Loucy (cell line): ENCODE results near the gene SBF2.

Source experiments
- H2AFZ ChIP-seq: fragments of 200-600 bp; sonication (generic); 2 replicates; pipeline ENCODE4 v1.6.0; 2016; ENCODE audit warnings: antibody characterized with exemption, mild to moderate bottlenecking, low read length, moderate library complexity
- H3F3A ChIP-seq: fragments of 200-600 bp; 2 replicates; pipeline ENCODE4 v1.6.0; 2016; ENCODE audit warnings: antibody characterized with exemption, low read depth, mild to moderate bottlenecking
- H3K27me3 ChIP-seq: fragments of 200-600 bp; sonication (generic); 2 replicates; pipeline ENCODE4 v1.6.1; 2014; ENCODE audit warnings: low read length, mild to moderate bottlenecking; ENCODE audit not compliant: insufficient read depth, poor library complexity, severe bottlenecking
- H3K36me3 ChIP-seq: fragments of 200-600 bp; sonication (generic); 2 replicates; pipeline ENCODE4 v1.6.1; 2016; ENCODE audit warnings: low read length; ENCODE audit not compliant: insufficient read depth
- H3K4me1 ChIP-seq: fragments of 200-600 bp; sonication (generic); 2 replicates; pipeline ENCODE4 v1.5.1; 2014; ENCODE audit warnings: low read length, mild to moderate bottlenecking; ENCODE audit not compliant: insufficient read depth, poor library complexity, severe bottlenecking
- H3K4me2 ChIP-seq: fragments of 200-600 bp; sonication (generic); 2 replicates; pipeline ENCODE4 v1.6.0; 2014; ENCODE audit warnings: antibody characterized with exemption, low read length, low read depth, mild to moderate bottlenecking; ENCODE audit not compliant: poor library complexity, severe bottlenecking
- H3K4me3 ChIP-seq: fragments of 200-600 bp; sonication (generic); 2 replicates; pipeline ENCODE4 v1.5.1; 2014; ENCODE audit warnings: low read length, mild to moderate bottlenecking, mixed read lengths; ENCODE audit not compliant: poor library complexity, severe bottlenecking
- H3K79me2 ChIP-seq: fragments of 200-600 bp; sonication (generic); 2 replicates; pipeline ENCODE4 v1.6.1; 2014; ENCODE audit warnings: low read length; ENCODE audit not compliant: insufficient read depth
- H3K9ac ChIP-seq: fragments of 200-600 bp; sonication (generic); 2 replicates; pipeline ENCODE4 v1.6.0; 2014; ENCODE audit warnings: mild to moderate bottlenecking, low read depth, low read length, moderate library complexity; ENCODE audit not compliant: poor library complexity, severe bottlenecking
- H3K9me2 ChIP-seq: fragments of 200-600 bp; sonication (generic); replicated peaks from 2 replicates; pipeline ENCODE4 v1.6.1; 2016; ENCODE audit warnings: low read depth, low read length, mixed read lengths
- H3K9me3 ChIP-seq: fragments of 200-600 bp; sonication (generic); 2 replicates; pipeline ENCODE4 v1.6.1; 2014; ENCODE audit warnings: mild to moderate bottlenecking, antibody characterized with exemption, low read length, low read depth; ENCODE audit not compliant: insufficient read depth
- H4K20me1 ChIP-seq: fragments of 200-600 bp; sonication (generic); 2 replicates; pipeline ENCODE4 v1.6.0; 2014; ENCODE audit warnings: antibody characterized with exemption, low read length, mild to moderate bottlenecking; ENCODE audit not compliant: insufficient read depth, poor library complexity, severe bottlenecking
- EZH2phosphoT487 ChIP-seq: fragments of 200-600 bp; IDR thresholded peaks from 2 replicates; pipeline ENCODE4 v1.6.1; 2018; ENCODE audit warnings: antibody characterized with exemption, mild to moderate bottlenecking, moderate library complexity, borderline replicate concordance
- TF ChIP-seq, protein P1 (sequence below): fragments of 200-600 bp; sonication (generic); conservative IDR thresholded peaks from 2 replicates; pipeline ENCODE4 v1.5.1; 2014; ENCODE audit warnings: mild to moderate bottlenecking, antibody characterized with exemption, low read length

The SBF2 gene

DNA sequence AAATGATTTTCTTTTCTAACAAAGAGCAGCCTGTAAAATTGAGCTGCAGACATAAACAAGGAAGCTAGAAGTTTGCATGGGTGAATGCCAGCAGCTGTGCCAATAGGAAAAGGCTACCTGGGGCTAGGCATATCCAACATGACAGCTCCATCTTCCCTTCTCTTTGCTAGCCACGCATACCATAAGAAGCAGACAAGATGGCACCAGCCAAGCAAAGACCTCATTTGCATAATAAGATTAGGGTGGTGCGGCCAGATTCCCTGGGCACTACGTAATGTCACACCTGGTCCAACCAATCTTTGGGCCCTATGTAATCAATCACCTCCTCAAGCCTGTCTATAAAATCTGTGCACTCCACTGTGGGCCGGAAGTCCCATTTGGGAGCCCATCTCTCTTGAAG, 521.8 kb downstream of the SBF2 start:
- TF ChIP-seq EZH2phosphoT487: no peak
- TF ChIP-seq, protein P1, sequence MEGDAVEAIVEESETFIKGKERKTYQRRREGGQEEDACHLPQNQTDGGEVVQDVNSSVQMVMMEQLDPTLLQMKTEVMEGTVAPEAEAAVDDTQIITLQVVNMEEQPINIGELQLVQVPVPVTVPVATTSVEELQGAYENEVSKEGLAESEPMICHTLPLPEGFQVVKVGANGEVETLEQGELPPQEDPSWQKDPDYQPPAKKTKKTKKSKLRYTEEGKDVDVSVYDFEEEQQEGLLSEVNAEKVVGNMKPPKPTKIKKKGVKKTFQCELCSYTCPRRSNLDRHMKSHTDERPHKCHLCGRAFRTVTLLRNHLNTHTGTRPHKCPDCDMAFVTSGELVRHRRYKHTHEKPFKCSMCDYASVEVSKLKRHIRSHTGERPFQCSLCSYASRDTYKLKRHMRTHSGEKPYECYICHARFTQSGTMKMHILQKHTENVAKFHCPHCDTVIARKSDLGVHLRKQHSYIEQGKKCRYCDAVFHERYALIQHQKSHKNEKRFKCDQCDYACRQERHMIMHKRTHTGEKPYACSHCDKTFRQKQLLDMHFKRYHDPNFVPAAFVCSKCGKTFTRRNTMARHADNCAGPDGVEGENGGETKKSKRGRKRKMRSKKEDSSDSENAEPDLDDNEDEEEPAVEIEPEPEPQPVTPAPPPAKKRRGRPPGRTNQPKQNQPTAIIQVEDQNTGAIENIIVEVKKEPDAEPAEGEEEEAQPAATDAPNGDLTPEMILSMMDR: no peak
- H3K9me2 ChIP-seq: no peaks in the 10 kb centered on the region
- H3K9ac ChIP-seq: no peak overlapping the region
- no peaks in the 10 kb centered on the region for H3F3A ChIP-seq
- no peak overlapping the region for H3K4me2 ChIP-seq
- H3K4me1 ChIP-seq: no peaks in the 10 kb centered on the region
- no peaks in the 10 kb centered on the region for H3K9me3 ChIP-seq
- no peaks in the 10 kb centered on the region for H3K36me3 ChIP-seq
- H3K4me3 ChIP-seq: no peak overlapping the region
- H3K27me3 ChIP-seq: no peaks in the 10 kb centered on the region
- no peak overlapping the region for H2AFZ ChIP-seq
- H3K79me2 ChIP-seq: no peaks in the 10 kb centered on the region
- no peaks in the 10 kb centered on the region for H4K20me1 ChIP-seq

DNA sequence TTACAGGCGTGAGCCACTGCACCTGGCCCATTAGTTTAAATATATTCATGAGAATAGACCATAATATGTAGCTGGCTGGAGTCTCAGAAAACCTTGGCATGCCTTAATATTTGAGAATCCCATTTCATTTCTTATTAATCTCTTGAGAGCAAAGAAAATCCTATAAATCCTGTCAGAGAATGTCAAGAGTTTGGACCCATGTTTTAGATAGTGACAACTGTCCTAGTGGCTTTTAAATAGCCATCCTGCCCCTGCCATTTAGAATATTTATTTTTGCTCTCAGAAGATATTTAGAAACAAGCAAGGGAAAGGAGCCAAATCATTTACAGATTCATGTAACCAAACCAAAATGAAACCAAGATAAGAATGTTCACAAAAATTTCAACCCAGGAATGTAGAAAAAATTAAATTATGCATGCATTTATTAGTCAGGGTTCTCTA, 522.9 kb downstream of the SBF2 start:
- Histone ChIP-seq H2AFZ (no peak overlapping the region), H3K79me2 (no peaks in the 10 kb centered on the region), H3F3A (no peaks in the 10 kb centered on the region), H3K4me1 (peaks cover 1% of the 10 kb centered on the region), H3K9me2 (no peaks in the 10 kb centered on the region), H3K9me3 (no peaks in the 10 kb centered on the region), H3K27me3 (no peaks in the 10 kb centered on the region), H3K4me2 (no peak overlapping the region), H4K20me1 (no peaks in the 10 kb centered on the region), H3K4me3 (no peak overlapping the region), H3K36me3 (no peaks in the 10 kb centered on the region), H3K9ac (no peak overlapping the region)
- TF ChIP-seq EZH2phosphoT487: no peak
- TF ChIP-seq, protein P1: no peak

DNA sequence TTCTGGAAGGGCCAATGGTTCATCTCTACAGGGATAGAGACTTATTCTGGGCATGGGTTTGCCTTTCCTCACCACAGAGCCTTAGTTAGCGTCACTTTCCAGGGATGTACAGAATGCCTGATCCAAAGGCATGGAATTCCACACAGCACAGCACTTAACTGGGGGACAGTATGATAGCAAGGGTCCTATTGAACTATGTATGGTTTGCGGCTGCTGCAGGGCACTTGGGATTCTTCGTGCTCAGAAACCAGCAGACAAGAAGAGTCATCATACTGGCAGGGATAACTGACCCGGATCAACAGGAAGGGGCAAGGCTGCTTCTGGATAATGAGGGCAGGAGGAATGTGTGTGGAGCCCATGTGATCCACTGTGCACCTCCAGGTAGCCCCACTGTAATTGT, 524.4 kb downstream of the SBF2 start:
- Histone ChIP-seq H3K36me3 (no peaks in the 10 kb centered on the region), H3K4me2 (no peak overlapping the region), H3K9me2 (no peaks in the 10 kb centered on the region), H3K9ac (no peak overlapping the region), H3K9me3 (no peaks in the 10 kb centered on the region), H3K79me2 (no peaks in the 10 kb centered on the region), H4K20me1 (no peaks in the 10 kb centered on the region), H3K4me1 (peaks cover 14% of the 10 kb centered on the region), H3K27me3 (no peaks in the 10 kb centered on the region), H3K4me3 (no peak overlapping the region), H3F3A (no peaks in the 10 kb centered on the region), H2AFZ (no peak overlapping the region)
- TF ChIP-seq EZH2phosphoT487: no peak
- TF ChIP-seq, protein P1: no peak
